H1 (cell line): Measurements from ENCODE around the gene ACSF3.

Experiments used
- BCL11A ChIP-seq, 2 experiments: IDR thresholded peaks; one replicate each; pipeline ENCODE4 v1.6.1; 2011; ENCODE audit warnings: low read depth in 2 of 2, low read length in 2 of 2, mild to moderate bottlenecking in 2 of 2
- BRCA1 ChIP-seq: IDR thresholded peaks from 2 replicates; pipeline ENCODE4 v1.6.1; 2012; ENCODE audit warnings: low read depth, low read length, improper control_type of control experiment
- CHD2 ChIP-seq: IDR thresholded peaks from 2 replicates; pipeline ENCODE4 v1.6.1; 2012; ENCODE audit warnings: low read length, improper control_type of control experiment
- CTBP2 ChIP-seq: IDR thresholded peaks from 2 replicates; pipeline ENCODE4 v1.7.0; 2011; ENCODE audit warnings: borderline replicate concordance, mild to moderate bottlenecking, moderate library complexity, mixed read lengths, low read length; ENCODE audit not compliant: insufficient read depth, insufficient read length
- CTCF ChIP-seq, 3 experiments: IDR thresholded peaks; 1 replicate in 2 of 3; 2 replicates in 1 of 3; pipeline versions ENCODE4 v1.5.1 to v1.6.1; 2011; ENCODE audit warnings: low read length in 3 of 3, mild to moderate bottlenecking in 3 of 3, inconsistent platforms in 2 of 3, low read depth in 1 of 3, moderate library complexity in 1 of 3; ENCODE audit not compliant: insufficient read depth in 1 of 3; ENCODE audit errors: control extremely low read depth in 1 of 3
- JUND ChIP-seq: IDR thresholded peaks from 2 replicates; pipeline ENCODE4 v1.6.1; 2011; ENCODE audit warnings: mild to moderate bottlenecking, improper control_type of control experiment, low read length
- MAFK ChIP-seq: IDR thresholded peaks from 2 replicates; pipeline ENCODE4 v1.6.1; 2012; ENCODE audit warnings: low read depth, mild to moderate bottlenecking, improper control_type of control experiment, low read length
- MAX ChIP-seq: IDR thresholded peaks from 2 replicates; pipeline ENCODE4 v1.6.1; 2012; ENCODE audit warnings: inconsistent platforms

GRCh38 chr16:89177501-89177900 lies 83.8 kb downstream of the ACSF3 start:
- TF ChIP-seq CTCF (IDR thresholded peaks at IDR 0.05; ENCODE audit: control extremely low read depth in 1 of 3, insufficient read depth in 1 of 3, low read depth in 1 of 3, low read length in 3 of 3) (no peak), MAFK (no peak), CHD2 (no peak), CTBP2 (no peak), JUND (no peak), MAX (no peak), BCL11A (IDR thresholded peaks at IDR 0.05; ENCODE audit: low read depth in 2 of 2, low read length in 2 of 2) (no peak), BRCA1 (no peak)
